ENCODE measurements around the gene RNASE11.
"Not testable (repeated sequence)": the region's sequence is repeated elsewhere in the genome, so short reads cannot be mapped to it uniquely, and the experiment has no call there.

Gene RNASE11

GRCh38 chr14:20580242-20580641 lies 7.6 kb downstream of the RNASE11 start:
- DNase-seq (ENCODE audit: low spot score) = no peak

GRCh38 chr14:20578784-20579502 lies 8.9 kb downstream of the RNASE11 start:
- no peak for DNase-seq (ENCODE audit: low spot score)

DNA sequence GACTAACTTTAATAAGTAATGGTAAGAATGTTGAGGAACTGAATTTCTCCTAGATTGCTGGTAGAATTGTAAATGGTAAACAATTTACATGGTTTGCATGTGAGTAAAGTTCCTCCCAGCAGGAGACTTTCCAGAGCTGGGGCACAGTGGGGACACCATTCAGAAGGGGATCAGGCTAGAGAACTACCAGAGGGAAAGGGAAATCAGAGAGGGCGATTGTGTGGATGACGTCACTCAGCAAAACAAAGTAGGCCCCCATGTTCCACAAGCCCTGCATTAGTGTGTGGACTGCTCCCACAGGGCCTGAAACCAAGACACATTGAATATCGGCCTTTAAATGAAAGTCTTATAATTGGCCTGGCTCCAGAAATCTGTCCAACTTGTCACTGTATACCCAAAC lies 9.5 kb downstream of the RNASE11 start:
- DNase-seq (ENCODE audit: low spot score) = no peak

DNA sequence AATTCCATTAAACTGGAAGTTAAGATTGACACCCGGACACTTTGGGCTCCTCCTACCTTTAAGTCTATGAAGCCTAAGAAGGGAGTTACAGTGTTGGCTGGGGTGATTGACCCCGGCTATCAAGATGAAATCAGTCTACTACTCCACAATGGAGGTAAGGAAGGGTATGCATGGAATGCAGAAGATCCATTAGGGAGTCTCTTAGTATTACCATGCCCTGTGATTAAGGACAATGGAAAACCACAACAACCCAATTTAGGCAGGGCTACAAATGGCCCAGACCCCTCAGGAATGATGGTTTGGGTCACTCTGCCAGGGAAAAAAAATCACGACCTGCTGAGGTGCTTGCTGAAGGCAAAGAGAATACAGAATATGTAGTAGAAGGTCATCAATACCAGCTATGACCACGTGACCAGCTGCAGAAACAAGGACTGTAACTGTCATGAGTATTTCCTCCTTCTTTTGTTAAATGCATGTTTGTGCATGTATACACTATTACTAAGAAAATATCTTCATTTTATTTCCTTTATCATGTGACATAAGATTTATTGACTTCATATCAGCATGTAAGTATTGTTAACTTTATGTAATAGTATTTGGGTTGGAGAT lies 15.3 kb downstream of the RNASE11 start:
- DNase-seq (ENCODE audit: low spot score) = not testable (repeated sequence)

- DNase-seq (ENCODE audit: low spot score) = not testable (repeated sequence)
Measured at GRCh38 chr14:20570720-20571119, 17.1 kb downstream of the RNASE11 start.

GRCh38 chr14:20569865-20570264 lies 17.9 kb downstream of the RNASE11 start:
- not testable (repeated sequence) for DNase-seq (ENCODE audit: low spot score)

- DNase-seq (ENCODE audit: low spot score) = no peak
Measured at GRCh38 chr14:20569066-20569465, 18.7 kb downstream of the RNASE11 start.

DNA sequence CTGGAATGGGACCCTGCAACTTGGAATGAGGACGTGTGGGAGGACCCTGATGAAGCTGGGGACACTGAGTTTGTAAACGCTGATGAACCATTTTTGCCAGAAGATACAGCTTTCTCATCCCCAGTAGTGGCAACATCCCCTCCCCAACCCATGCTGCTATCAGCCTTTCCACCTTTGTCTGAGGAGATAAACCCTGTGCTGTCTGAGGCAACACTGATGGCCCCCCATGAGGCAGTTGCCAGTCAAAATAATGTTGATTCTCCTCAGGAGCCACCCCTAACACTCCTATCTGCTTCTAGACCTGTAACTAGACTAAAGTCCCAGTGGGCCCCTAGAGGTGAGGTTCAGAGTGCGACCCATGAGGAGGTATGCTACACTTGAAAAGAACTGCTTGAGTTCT lies 19.4 kb downstream of the RNASE11 start:
- DNase-seq (ENCODE audit: low spot score) = no peak

- not testable (repeated sequence) for DNase-seq (ENCODE audit: low spot score)
Measured at GRCh38 chr14:20567199-20567598, 20.6 kb downstream of the RNASE11 start.

GRCh38 chr14:20564501-20564997 lies 23.3 kb downstream of the RNASE11 start:
- DNase-seq (ENCODE audit: low spot score) = no peak

DNA sequence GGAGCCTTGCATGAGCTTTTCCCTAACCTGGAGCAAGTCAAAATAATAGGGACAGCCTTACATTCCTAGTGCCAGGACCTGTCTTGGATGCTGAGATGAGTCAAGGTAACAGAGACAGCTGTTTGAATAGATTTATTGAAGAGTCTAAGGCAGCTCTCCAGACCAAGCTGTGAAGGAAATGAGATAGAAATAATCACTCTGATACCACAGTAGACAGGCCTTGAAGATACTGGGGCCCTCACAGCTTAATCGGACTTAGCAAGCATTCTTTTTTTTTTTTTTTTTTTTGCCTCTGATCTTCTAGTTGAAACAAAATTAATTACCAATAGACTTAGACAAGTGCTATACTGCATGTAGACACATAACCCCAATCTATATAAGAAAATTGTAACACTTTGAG lies 23.8 kb downstream of the RNASE11 start:
- DNase-seq (ENCODE audit: low spot score) = no peak

GRCh38 chr14:20560961-20561360 lies 26.8 kb downstream of the RNASE11 start, which contains the start of gene RNASE9:
TSS of gene RNASE9 (minus strand) at chr14:20561047.
- no peak for DNase-seq (ENCODE audit: low spot score)

DNA sequence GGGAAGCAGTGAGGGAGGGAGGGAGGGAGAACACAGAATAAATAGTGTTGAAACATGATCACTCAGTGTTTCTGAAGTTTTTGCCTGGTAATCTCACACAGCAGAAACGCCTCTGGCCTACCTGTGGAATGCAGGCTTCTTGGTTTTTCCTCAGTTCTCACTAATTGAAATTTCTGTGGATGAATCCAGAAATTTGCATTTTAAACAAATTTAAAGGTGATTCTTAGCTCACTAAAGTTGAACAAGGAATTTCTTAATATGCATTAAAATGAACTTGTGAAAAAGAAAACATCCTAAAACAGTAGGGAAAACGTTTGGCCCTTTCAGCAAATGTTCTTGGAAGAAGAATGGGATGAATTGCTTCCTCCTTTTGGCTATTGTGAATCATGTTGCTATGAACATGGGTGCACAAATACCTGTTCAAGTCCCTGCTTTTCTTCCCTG lies 28.3 kb downstream of the RNASE11 start:
- no peak for DNase-seq (ENCODE audit: low spot score)

- no peak for DNase-seq (ENCODE audit: low spot score)
Measured at GRCh38 chr14:20557212-20557542, 30.6 kb downstream of the RNASE11 start.

DNA sequence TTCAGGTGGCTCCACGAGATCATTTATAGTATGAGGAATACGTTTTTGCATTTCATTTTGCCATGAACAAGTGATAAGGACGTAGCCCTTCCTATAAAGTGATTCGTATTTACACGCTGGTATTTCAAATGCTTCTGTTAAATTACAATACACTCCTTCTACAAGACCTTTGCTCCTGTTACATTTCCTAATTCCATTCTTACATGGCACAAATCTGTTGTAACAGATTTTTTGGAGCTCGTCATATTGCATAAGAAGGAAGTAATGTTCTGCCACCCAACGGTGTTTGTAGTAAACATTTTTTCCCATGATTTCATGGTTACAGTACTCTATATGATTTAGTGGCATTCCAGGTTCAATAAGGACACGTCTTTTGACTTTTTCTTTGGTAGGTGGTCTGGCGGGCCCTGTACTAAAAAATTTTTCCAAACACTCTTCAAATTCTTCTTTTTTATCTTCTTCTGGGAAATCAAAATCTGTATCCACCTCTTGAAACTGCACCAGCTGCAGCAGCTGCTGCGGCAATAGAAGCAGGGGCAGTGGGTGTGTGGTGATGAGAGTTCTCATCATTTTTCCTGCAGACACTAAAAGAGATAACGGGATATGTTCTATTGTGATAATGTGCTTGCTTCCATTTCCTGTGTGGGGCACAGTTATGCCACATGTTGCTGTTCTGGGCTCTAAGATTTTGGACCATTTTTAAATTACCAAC lies 31.1 kb downstream of the RNASE11 start:
- no peak for DNase-seq (ENCODE audit: low spot score)

DNA sequence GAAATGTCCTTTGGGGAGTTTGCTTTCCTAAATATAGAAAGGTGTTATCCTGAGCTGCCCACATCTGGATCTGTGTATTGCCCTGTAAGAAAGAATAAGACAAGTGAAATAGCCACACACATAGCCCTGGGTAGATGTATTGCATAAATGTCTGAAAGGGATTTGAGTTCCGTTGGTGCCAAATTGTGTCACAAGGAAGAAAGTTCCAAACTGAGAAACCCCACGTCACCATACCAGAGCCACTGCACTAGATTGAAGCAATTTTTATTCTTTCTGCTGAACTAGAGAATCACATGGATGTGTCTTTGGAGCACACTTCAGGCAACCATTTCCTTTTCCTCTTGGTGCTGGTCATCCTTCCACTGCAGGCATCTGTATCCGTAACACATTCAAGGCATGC lies 32.0 kb downstream of the RNASE11 start:
- no peak for DNase-seq (ENCODE audit: low spot score)

DNA sequence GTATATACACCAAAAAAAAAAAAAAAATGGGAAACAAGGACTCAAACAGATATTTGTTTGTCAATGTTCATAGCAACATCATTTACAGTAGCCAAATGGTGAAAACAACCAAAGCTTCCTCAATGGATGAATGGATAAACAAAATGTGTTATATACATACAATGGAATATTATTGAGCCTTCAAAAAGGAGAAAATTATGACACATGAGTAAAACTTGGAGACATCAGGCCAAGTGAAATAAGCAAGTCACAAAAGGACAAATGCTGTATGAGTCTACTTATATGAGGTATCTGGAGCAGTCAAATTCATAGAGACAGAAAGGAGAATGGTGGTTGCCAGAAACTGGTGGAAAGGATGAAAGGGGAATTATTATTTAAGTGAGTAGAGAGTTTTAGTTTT lies 34.8 kb downstream of the RNASE11 start:
- DNase-seq (ENCODE audit: low spot score) = no peak

DNA sequence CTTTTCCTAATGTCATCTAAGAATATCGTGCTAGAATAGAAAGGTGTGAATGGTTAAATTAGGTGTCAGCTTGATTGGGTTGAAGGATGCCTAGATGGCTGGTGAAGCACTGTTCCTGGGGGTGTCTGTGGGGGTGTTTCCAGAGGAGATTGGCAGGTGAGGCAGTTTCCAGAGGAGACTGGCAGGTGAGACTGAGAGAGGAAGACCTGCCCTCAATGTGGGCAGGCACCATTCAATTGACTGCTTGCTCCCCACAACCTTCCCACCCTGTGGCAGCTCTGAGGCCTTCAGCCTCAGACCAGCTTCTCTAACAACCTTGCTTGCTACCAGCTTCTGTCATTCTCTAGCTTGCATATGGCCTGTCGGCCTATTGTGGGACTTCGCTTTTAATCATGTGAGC lies 36.2 kb downstream of the RNASE11 start:
- DNase-seq (ENCODE audit: low spot score) = no peak

DNA sequence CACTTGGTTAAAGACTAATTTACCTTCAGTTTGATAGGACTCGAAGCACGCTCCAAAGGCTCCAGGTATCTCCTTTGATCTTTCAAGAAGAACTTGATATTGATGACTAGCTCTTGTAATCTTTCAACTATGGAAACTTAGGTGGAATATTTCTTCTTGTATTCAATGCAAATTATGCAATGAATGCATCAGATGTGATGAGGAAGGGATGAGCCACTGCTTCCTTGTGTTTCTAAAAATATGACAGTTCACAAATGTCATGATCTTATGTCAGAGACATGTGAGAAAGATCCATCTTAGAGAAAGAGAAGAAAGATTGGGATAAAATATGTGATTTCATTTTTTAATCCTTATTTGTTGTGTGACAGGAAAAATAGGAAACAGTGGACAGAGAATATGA lies 36.9 kb downstream of the RNASE11 start:
- no peak for DNase-seq (ENCODE audit: low spot score)

GRCh38 chr14:20548414-20549158 lies 39.2 kb downstream of the RNASE11 start:
- DNase-seq (ENCODE audit: low spot score) = no peak

DNA sequence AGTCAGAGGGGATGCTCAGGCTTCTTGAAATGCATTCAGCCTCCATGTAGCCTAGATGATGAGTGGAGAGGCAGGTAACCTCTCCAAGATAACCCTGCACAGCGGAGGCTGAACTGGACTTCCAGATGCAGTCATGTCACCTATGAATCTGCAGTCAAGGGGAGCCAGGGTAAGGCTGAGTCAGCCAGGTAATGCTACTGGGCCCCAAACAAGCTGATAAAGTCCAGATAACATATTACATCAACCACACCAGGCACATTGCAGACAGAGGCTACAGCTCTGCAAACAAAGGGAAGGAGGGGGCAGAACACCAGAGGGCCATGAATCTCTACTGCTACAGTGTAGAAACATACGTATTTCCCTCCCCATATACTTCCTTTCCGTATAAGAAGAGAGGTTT lies 40.9 kb downstream of the RNASE11 start:
- DNase-seq (ENCODE audit: low spot score) = no peak

GRCh38 chr14:20539906-20540305 lies 47.9 kb downstream of the RNASE11 start:
- DNase-seq (ENCODE audit: low spot score) = no peak

All from left forelimb (tissue), 1 donor.